ENCODE measurements around the gene APOA5. TPM values are rescaled to one million over a fixed set of nuclear protein-coding genes. Genes with fewer than 3 reads are reported as not detected.

APOA5 gene
- total and polyA plus RNA-seq, 2 donors (not counting 3 experiments of a cell fraction or from before 2014, with no cell fraction given) = not detected

DNA sequence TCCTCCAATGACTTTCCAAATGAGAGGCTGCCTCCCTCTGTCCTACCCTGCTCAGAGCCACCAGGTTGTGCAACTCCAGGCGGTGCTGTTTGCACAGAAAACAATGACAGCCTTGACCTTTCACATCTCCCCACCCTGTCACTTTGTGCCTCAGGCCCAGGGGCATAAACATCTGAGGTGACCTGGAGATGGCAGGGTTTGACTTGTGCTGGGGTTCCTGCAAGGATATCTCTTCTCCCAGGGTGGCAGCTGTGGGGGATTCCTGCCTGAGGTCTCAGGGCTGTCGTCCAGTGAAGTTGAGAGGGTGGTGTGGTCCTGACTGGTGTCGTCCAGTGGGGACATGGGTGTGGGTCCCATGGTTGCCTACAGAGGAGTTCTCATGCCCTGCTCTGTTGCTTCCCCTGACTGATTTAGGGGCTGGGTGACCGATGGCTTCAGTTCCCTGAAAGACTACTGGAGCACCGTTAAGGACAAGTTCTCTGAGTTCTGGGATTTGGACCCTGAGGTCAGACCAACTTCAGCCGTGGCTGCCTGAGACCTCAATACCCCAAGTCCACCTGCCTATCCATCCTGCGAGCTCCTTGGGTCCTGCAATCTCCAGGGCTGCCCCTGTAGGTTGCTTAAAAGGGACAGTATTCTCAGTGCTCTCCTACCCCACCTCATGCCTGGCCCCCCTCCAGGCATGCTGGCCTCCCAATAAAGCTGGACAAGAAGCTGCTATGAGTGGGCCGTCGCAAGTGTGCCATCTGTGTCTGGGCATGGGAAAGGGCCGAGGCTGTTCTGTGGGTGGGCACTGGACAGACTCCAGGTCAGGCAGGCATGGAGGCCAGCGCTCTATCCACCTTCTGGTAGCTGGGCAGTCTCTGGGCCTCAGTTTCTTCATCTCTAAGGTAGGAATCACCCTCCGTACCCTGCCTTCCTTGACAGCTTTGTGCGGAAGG, 40.9 kb upstream of the APOA5 start:
- Histone ChIP-seq H3K27me3 (ENCODE audit: control insufficient read depth in 2 of 2, insufficient read depth in 2 of 2, low read length in 2 of 2) (no peaks in the 10 kb centered on the region), H2AFZ (ENCODE audit: low read depth, low read length) (no peak overlapping the region), H4K20me1 (replicated peaks; ENCODE audit: control insufficient read depth, extremely low read depth, insufficient read depth, low read length) (no peaks in the 10 kb centered on the region), H3K27ac (ENCODE audit: insufficient read depth, low read depth, low read length) (no peak overlapping the region), H3K9ac (replicated peaks; ENCODE audit: extremely low read depth, insufficient read depth, low read length) (no peak overlapping the region), H3K4me2 (ENCODE audit: insufficient read depth, low read length) (no peak overlapping the region), H3K4me1 (ENCODE audit: control insufficient read depth, extremely low read depth, insufficient read depth, low read length) (peaks cover 6% of the 10 kb centered on the region), H3K79me2 (ENCODE audit: control insufficient read depth, insufficient read depth, low read length) (no peaks in the 10 kb centered on the region), H3K9me1 (replicated peaks; ENCODE audit: control insufficient read depth, extremely low read depth, insufficient read depth, low read length) (no peaks in the 10 kb centered on the region), H3K9me3 (replicated peaks; ENCODE audit: control insufficient read depth, insufficient read depth, low read length) (no peaks in the 10 kb centered on the region), H3K4me3 (replicated peaks in 1 of 3; ENCODE audit: insufficient read depth in 1 of 3, low read depth in 1 of 3, low read length in 3 of 3) (no peak overlapping the region), H3K36me3 (ENCODE audit: control insufficient read depth in 2 of 2, extremely low read depth in 1 of 2, insufficient read depth in 2 of 2, low read length in 2 of 2) (no peaks in the 10 kb centered on the region)
- dilution Hi-C loops (cut with MboI; ENCODE audit: extremely low pct_ligation_motif_present, low sequenced_read_pairs) = no loop called here
- intact Hi-C loops (cut with micrococcal nuclease) = no loop called here
- FAIRE-seq (no peak), DNase-seq (ENCODE audit: low read depth, low spot score) (no peak)
- POLR2A ChIA-PET = no interaction called here
- no peak for TF ChIP-seq FOS (IDR thresholded peaks at IDR 0.05; ENCODE audit: borderline replicate concordance, insufficient read depth, low read length)
- no peak for TF ChIP-seq POLR2A (IDR thresholded peaks at IDR 0.05; ENCODE audit: low read depth, low read length)
- TF ChIP-seq JUN (IDR thresholded peaks at IDR 0.05; ENCODE audit: borderline replicate concordance, insufficient read depth, insufficient read length, low read depth) = no peak
- TF ChIP-seq, protein P1, sequence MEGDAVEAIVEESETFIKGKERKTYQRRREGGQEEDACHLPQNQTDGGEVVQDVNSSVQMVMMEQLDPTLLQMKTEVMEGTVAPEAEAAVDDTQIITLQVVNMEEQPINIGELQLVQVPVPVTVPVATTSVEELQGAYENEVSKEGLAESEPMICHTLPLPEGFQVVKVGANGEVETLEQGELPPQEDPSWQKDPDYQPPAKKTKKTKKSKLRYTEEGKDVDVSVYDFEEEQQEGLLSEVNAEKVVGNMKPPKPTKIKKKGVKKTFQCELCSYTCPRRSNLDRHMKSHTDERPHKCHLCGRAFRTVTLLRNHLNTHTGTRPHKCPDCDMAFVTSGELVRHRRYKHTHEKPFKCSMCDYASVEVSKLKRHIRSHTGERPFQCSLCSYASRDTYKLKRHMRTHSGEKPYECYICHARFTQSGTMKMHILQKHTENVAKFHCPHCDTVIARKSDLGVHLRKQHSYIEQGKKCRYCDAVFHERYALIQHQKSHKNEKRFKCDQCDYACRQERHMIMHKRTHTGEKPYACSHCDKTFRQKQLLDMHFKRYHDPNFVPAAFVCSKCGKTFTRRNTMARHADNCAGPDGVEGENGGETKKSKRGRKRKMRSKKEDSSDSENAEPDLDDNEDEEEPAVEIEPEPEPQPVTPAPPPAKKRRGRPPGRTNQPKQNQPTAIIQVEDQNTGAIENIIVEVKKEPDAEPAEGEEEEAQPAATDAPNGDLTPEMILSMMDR (IDR thresholded peaks at IDR 0.05; ENCODE audit: extremely low read depth in 1 of 2, insufficient read depth in 1 of 2, low read depth in 1 of 2, low read length in 2 of 2) = no peak
- no peak for TF ChIP-seq POLR2AphosphoS5 (IDR thresholded peaks at IDR 0.05; ENCODE audit: insufficient read depth, low read depth, low read length)
- TF ChIP-seq EZH2 (IDR thresholded peaks at IDR 0.05; ENCODE audit: borderline replicate concordance, low read depth, low read length, severe bottlenecking) = no peak
- no peak for TF ChIP-seq MYC (IDR thresholded peaks at IDR 0.05; ENCODE audit: low read depth, low read length)
- TF ChIP-seq GATA2 (IDR thresholded peaks at IDR 0.05; ENCODE audit: insufficient read depth, insufficient read length, low read depth, low read length) = no peak
- BruUV-seq (replicated peaks) = no TSS peak
- CTCF ChIA-PET = interaction anchor here (0.8 to 1.1 kb wide), 2 partner anchors 41 to 273 kb away, joined by 4 to 5 read pairs; partner anchors contain the start of gene APOA5
